SK-N-SH treated with all-trans-retinoic acid at 6 μM for 48 hours (cell line): ENCODE data around the gene STARD5.

ENCODE experiments used
- ATAC-seq: fragments of 200-7000 bp; cut with Tn5 transposase; 3 replicates; pipeline ENCODE4 v1.9.1; 2020; ENCODE audit warnings: mild to moderate bottlenecking, moderate library complexity
- ARNTL ChIP-seq: fragments of 450-650 bp; formaldehyde crosslinking; IDR thresholded peaks from 2 replicates; pipeline ENCODE4 v1.5.0; 2020; ENCODE audit warnings: low read depth, mild to moderate bottlenecking, moderate library complexity, borderline replicate concordance
- BACH2 ChIP-seq: fragments of 250-450 bp; sonication (Bioruptor Pico); IDR thresholded peaks from 2 replicates; pipeline ENCODE4 v1.9.0; 2021; ENCODE audit warnings: mild to moderate bottlenecking, borderline replicate concordance
- CSDC2 ChIP-seq: fragments of 250-450 bp; sonication (Bioruptor Pico); IDR thresholded peaks from 2 replicates; pipeline ENCODE4 v1.5.0; 2020; ENCODE audit warnings: mild to moderate bottlenecking, moderate library complexity
- ESRRG ChIP-seq: fragments of 250-450 bp; sonication (Bioruptor Pico); IDR thresholded peaks from 2 replicates; pipeline ENCODE4 v1.6.1; 2021; ENCODE audit warnings: mild to moderate bottlenecking
- GLIS3 ChIP-seq: fragments of 250-450 bp; sonication (Bioruptor Pico); IDR thresholded peaks from 2 replicates; pipeline ENCODE4 v1.5.0; 2020; ENCODE audit warnings: mild to moderate bottlenecking, moderate library complexity
- ISL1 ChIP-seq: fragments of 250-450 bp; sonication (Bioruptor Pico); IDR thresholded peaks from 2 replicates; pipeline ENCODE4 v2.1.2; 2022; ENCODE audit warnings: mild to moderate bottlenecking, moderate library complexity
- OSR1 ChIP-seq: fragments of 250-450 bp; sonication (Bioruptor Pico); IDR thresholded peaks from 2 replicates; pipeline ENCODE4 v1.8.0; 2022; ENCODE audit warnings: moderate library complexity, mild to moderate bottlenecking, inconsistent platforms
- PATZ1 ChIP-seq: fragments of 250-450 bp; sonication (Bioruptor Pico); IDR thresholded peaks from 2 replicates; pipeline ENCODE4 v1.8.0; 2020; ENCODE audit warnings: mild to moderate bottlenecking, moderate library complexity, borderline replicate concordance
- PPARA ChIP-seq: fragments of 250-450 bp; sonication (Bioruptor Pico); IDR thresholded peaks from 2 replicates; pipeline ENCODE4 v1.5.0; 2020; ENCODE audit warnings: mild to moderate bottlenecking, borderline replicate concordance
- RARB ChIP-seq: fragments of 250-450 bp; sonication (Bioruptor Pico); IDR thresholded peaks from 2 replicates; pipeline ENCODE4 v1.8.0; 2021; ENCODE audit warnings: mild to moderate bottlenecking, moderate library complexity
- SNAI2 ChIP-seq: fragments of 250-450 bp; sonication (Bioruptor Pico); IDR thresholded peaks from 2 replicates; pipeline ENCODE4 v1.5.0; 2020; ENCODE audit warnings: mild to moderate bottlenecking, moderate library complexity
- TCF4 ChIP-seq: fragments of 250-450 bp; sonication (Bioruptor Pico); IDR thresholded peaks from 2 replicates; pipeline ENCODE4 v1.8.0; 2021; ENCODE audit warnings: mild to moderate bottlenecking, moderate library complexity, borderline replicate concordance
- TOX ChIP-seq: fragments of 250-450 bp; sonication (Bioruptor Pico); IDR thresholded peaks from 2 replicates; pipeline ENCODE4 v1.8.0; 2021; ENCODE audit warnings: mild to moderate bottlenecking, moderate library complexity, borderline replicate concordance
- ZC3H10 ChIP-seq: fragments of 250-450 bp; sonication (Bioruptor Pico); IDR thresholded peaks from 2 replicates; pipeline ENCODE4 v1.5.1; 2021; ENCODE audit warnings: mild to moderate bottlenecking, moderate library complexity
- ZFP3 ChIP-seq: fragments of 250-450 bp; sonication (Bioruptor Pico); IDR thresholded peaks from 2 replicates; pipeline ENCODE4 v1.5.0; 2020; ENCODE audit warnings: mild to moderate bottlenecking, moderate library complexity
- ZNF565 ChIP-seq: fragments of 450-650 bp; formaldehyde crosslinking; conservative IDR thresholded peaks from 2 replicates; pipeline ENCODE4 v1.5.0; 2020; ENCODE audit warnings: low read depth, mild to moderate bottlenecking, moderate library complexity
- ZNF70 ChIP-seq: fragments of 450-650 bp; formaldehyde crosslinking; IDR thresholded peaks from 2 replicates; pipeline ENCODE4 v1.5.0; 2020; ENCODE audit warnings: mild to moderate bottlenecking, moderate library complexity
- ZNF8 ChIP-seq: fragments of 450-650 bp; formaldehyde crosslinking; IDR thresholded peaks from 2 replicates; pipeline ENCODE4 v1.5.0; 2020; ENCODE audit warnings: mild to moderate bottlenecking, moderate library complexity
- TF ChIP-seq, protein P1 (sequence below): fragments of 250-450 bp; sonication (Bioruptor Pico); IDR thresholded peaks from 2 replicates; pipeline ENCODE4 v1.8.0; 2021; ENCODE audit warnings: low read depth, mild to moderate bottlenecking, moderate library complexity, borderline replicate concordance
- TF ChIP-seq, protein P2 (sequence below): fragments of 250-450 bp; sonication (Bioruptor Pico); IDR thresholded peaks from 2 replicates; pipeline ENCODE4 v1.5.0; 2020; ENCODE audit warnings: mild to moderate bottlenecking, moderate library complexity
- TF ChIP-seq, protein P3 (sequence below): fragments of 250-450 bp; sonication (Bioruptor Pico); IDR thresholded peaks from 2 replicates; pipeline ENCODE4 v1.5.1; 2021; ENCODE audit warnings: mild to moderate bottlenecking, moderate library complexity
- TF ChIP-seq, protein P4 (sequence below): fragments of 250-450 bp; sonication (Bioruptor Pico); IDR thresholded peaks from 2 replicates; pipeline ENCODE4 v1.5.1; 2020; ENCODE audit warnings: low read depth, mild to moderate bottlenecking, moderate library complexity

STARD5 gene

DNA sequence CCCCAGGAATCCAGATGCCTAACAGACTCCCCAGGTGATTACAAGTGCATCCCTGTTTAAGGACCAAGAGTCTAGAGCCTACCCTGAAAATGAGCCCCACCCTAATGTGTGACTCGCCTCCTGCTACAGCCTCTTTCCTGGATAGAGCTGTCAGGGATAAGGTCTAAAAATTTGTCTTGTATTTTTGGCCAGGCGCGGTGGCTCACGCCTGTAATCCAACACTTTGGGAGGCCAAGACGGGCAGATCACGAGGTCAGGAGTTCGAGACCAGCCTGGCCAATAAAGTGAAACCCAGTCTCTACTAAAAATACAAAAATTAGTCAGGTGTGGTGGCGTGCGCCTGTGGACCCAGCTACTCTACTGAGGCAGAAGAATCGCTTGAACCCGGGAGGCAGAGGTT lies 38.8 kb upstream of the STARD5 start:
- no peak for TF ChIP-seq ZNF565
- no peak for TF ChIP-seq OSR1 (CRISPR knock-in tag)
- no peak for TF ChIP-seq BACH2 (CRISPR knock-in tag)
- no peak for TF ChIP-seq PATZ1 (CRISPR knock-in tag)
- TF ChIP-seq, protein P1, sequence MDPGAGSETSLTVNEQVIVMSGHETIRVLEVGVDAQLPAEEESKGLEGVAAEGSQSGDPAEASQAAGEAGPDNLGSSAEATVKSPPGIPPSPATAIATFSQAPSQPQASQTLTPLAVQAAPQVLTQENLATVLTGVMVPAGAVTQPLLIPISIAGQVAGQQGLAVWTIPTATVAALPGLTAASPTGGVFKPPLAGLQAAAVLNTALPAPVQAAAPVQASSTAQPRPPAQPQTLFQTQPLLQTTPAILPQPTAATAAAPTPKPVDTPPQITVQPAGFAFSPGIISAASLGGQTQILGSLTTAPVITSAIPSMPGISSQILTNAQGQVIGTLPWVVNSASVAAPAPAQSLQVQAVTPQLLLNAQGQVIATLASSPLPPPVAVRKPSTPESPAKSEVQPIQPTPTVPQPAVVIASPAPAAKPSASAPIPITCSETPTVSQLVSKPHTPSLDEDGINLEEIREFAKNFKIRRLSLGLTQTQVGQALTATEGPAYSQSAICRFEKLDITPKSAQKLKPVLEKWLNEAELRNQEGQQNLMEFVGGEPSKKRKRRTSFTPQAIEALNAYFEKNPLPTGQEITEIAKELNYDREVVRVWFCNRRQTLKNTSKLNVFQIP (CRISPR knock-in tag), result no peak
- TF ChIP-seq, protein P2, sequence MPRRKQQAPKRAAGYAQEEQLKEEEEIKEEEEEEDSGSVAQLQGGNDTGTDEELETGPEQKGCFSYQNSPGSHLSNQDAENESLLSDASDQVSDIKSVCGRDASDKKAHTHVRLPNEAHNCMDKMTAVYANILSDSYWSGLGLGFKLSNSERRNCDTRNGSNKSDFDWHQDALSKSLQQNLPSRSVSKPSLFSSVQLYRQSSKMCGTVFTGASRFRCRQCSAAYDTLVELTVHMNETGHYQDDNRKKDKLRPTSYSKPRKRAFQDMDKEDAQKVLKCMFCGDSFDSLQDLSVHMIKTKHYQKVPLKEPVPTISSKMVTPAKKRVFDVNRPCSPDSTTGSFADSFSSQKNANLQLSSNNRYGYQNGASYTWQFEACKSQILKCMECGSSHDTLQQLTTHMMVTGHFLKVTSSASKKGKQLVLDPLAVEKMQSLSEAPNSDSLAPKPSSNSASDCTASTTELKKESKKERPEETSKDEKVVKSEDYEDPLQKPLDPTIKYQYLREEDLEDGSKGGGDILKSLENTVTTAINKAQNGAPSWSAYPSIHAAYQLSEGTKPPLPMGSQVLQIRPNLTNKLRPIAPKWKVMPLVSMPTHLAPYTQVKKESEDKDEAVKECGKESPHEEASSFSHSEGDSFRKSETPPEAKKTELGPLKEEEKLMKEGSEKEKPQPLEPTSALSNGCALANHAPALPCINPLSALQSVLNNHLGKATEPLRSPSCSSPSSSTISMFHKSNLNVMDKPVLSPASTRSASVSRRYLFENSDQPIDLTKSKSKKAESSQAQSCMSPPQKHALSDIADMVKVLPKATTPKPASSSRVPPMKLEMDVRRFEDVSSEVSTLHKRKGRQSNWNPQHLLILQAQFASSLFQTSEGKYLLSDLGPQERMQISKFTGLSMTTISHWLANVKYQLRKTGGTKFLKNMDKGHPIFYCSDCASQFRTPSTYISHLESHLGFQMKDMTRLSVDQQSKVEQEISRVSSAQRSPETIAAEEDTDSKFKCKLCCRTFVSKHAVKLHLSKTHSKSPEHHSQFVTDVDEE (CRISPR knock-in tag), result no peak

DNA sequence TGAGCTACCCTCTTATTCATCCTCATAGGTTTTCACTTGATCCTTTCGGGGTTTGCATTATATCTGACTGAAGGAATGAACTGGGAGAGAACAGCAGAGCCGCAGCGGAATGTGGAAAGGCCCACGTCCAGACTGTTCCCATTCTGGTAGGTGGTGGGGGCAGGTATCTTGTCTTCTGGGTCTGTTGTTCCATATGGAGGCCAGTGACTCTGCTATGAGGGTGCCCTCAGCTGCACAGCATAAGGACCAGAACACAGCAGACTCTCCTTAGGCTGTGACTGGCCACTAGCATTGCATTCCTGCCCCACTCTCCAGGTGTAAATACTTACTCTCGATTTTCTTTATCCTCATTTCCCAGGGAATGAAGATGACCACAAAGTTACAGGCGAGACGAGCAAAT lies 38.0 kb upstream of the STARD5 start:
- TF ChIP-seq ZNF70 (CRISPR knock-in tag) (no peak), ZC3H10 (no peak), PPARA (CRISPR knock-in tag) (no peak), ISL1 (CRISPR knock-in tag) (no peak), ZNF8 (no peak), CSDC2 (no peak), ARNTL (no peak), SNAI2 (no peak), RARB (no peak), TCF4 (CRISPR knock-in tag) (no peak), ZFP3 (no peak), OSR1 (CRISPR knock-in tag) (no peak), TOX (no peak), ESRRG (CRISPR knock-in tag) (no peak), BACH2 (CRISPR knock-in tag) (no peak), GLIS3 (CRISPR knock-in tag) (no peak)
- TF ChIP-seq, protein P3, sequence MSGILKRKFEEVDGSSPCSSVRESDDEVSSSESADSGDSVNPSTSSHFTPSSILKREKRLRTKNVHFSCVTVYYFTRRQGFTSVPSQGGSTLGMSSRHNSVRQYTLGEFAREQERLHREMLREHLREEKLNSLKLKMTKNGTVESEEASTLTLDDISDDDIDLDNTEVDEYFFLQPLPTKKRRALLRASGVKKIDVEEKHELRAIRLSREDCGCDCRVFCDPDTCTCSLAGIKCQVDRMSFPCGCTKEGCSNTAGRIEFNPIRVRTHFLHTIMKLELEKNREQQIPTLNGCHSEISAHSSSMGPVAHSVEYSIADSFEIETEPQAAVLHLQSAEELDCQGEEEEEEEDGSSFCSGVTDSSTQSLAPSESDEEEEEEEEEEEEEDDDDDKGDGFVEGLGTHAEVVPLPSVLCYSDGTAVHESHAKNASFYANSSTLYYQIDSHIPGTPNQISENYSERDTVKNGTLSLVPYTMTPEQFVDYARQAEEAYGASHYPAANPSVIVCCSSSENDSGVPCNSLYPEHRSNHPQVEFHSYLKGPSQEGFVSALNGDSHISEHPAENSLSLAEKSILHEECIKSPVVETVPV (CRISPR knock-in tag), result no peak
- TF ChIP-seq, protein P2 (CRISPR knock-in tag), result no peak
- TF ChIP-seq, protein P1 (CRISPR knock-in tag), result no peak
- TF ChIP-seq, protein P4, sequence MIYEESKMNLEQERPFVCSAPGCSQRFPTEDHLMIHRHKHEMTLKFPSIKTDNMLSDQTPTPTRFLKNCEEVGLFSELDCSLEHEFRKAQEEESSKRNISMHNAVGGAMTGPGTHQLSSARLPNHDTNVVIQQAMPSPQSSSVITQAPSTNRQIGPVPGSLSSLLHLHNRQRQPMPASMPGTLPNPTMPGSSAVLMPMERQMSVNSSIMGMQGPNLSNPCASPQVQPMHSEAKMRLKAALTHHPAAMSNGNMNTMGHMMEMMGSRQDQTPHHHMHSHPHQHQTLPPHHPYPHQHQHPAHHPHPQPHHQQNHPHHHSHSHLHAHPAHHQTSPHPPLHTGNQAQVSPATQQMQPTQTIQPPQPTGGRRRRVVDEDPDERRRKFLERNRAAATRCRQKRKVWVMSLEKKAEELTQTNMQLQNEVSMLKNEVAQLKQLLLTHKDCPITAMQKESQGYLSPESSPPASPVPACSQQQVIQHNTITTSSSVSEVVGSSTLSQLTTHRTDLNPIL (CRISPR knock-in tag), result no peak
- ATAC-seq, result no peak

More for the DNA sequence above, 38.8 kb upstream of the STARD5 start:
- ATAC-seq, result no peak
